ENCODE measurements around the gene LHX3.

Gene LHX3

DNA sequence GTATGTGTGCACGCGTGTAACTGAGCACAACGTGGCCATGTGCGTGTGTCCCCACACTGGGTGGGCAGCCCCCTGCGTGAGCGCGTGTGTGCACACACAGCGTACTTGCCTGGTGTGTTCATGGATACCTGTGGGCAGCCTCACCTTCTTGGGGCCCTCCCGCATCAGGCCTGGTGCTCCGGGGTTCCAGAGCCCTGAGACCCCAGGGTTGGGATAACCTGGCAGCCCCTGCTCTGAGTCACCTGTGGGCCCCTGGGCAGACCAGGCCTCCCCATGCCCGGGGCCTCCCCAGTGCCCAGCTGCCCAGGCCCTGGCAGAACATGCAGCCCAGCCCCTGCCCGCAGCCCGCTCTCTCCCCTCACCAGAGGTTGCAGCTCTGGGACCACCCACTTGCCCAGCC is 25.2 kb downstream of the LHX3 start:
- Mint-ChIP-seq H3K9me3 (no peaks in the 10 kb centered on the region), H3K4me3 (no peak overlapping the region), H3K36me3 (ENCODE audit: low read depth) (no peaks in the 10 kb centered on the region), H3K27me3 (ENCODE audit: low read depth) (no peaks in the 10 kb centered on the region), H3K27ac (no peak overlapping the region), H3K4me1 (ENCODE audit: low read depth) (no peaks in the 10 kb centered on the region)

DNA sequence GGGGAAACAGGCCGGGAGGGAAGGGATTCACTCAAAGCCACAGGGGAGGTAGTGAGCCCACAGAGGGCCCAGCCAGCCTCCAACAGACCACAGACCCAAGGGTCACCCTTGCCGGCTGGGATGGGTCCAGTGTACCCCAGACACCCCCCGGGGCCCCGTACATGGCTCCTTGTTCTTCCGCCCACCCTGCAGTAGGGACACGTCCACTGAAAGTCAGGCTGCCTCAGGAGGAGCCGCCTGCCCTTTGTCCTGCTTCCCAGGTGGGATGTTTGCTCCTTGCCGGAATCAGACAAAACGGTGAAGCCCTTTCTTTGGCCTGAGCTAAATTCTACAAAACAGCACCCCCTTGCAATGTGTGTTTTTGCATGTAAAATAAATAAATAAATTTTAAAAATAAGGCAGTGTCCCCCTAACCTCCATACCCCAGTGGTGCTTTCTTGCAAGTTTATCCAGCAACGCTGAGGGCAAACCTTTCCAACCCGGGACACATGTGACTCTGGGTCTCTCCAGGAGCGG is 25.8 kb downstream of the LHX3 start:
- no peaks in the 10 kb centered on the region for H3K4me1 Mint-ChIP-seq (ENCODE audit: low read depth)
- no peaks in the 10 kb centered on the region for H3K9me3 Mint-ChIP-seq
- no peaks in the 10 kb centered on the region for H3K36me3 Mint-ChIP-seq (ENCODE audit: low read depth)
- H3K4me3 Mint-ChIP-seq, result no peak overlapping the region
- H3K27me3 Mint-ChIP-seq (ENCODE audit: low read depth), result no peaks in the 10 kb centered on the region
- H3K27ac Mint-ChIP-seq, result no peak overlapping the region

DNA sequence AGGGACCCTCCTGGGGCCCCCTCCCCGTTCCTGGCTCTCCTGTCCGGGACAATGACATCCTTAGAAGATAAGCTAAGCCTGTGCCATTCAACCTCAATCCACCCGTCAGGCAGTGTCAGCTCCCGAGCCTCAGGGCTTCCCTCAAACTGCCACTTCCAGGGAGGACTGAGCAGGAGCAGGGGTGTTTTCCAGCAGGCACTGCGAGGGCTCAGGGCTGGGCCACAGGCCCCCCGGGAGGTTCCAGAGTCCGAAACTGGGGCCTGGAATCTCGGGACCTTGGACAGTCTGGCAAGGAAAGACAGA is 26.2 kb downstream of the LHX3 start:
- Mint-ChIP-seq H3K27me3 (ENCODE audit: low read depth) (no peaks in the 10 kb centered on the region), H3K27ac (no peak overlapping the region), H3K36me3 (ENCODE audit: low read depth) (no peaks in the 10 kb centered on the region), H3K4me3 (no peak overlapping the region), H3K4me1 (ENCODE audit: low read depth) (no peaks in the 10 kb centered on the region), H3K9me3 (no peaks in the 10 kb centered on the region)

DNA sequence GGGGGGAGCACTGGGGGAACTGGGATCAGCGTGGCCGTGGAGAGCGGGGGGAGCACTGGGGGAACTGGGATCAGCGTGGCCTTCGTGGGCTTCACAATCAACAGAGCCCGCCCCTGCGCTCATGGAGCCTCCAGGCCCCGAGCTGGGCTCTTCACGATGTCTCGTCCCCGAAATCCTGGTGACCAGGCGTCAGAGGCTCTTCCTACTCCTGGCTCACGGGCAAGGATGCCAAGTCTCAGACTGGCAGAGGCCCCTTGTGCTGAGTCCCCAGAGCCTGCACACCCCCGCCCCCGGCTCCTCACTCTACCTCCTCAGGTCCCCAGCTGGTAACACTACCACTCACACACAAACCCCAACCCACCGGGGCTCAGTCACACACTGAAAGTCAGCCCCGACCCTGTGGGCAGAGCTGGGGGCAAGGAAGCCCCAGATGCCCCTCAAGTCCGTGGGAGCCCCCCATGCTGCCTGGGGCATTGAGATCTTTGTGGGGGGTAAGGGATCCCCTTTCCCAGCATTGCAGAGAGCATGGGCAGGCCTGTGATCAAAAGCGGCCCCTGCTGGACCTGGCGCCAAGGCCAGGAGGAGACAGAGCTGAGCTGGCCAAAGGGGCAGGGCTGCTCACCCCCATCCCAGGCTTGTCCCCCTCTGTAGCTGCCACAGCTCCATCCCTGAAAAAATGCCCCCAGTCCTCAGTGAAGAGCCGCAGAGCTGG is 26.7 kb downstream of the LHX3 start:
- Mint-ChIP-seq H3K27me3 (ENCODE audit: low read depth) (no peaks in the 10 kb centered on the region), H3K9me3 (peaks cover 1% of the 10 kb centered on the region), H3K27ac (no peak overlapping the region), H3K36me3 (ENCODE audit: low read depth) (no peaks in the 10 kb centered on the region), H3K4me3 (no peak overlapping the region), H3K4me1 (ENCODE audit: low read depth) (no peaks in the 10 kb centered on the region)

DNA sequence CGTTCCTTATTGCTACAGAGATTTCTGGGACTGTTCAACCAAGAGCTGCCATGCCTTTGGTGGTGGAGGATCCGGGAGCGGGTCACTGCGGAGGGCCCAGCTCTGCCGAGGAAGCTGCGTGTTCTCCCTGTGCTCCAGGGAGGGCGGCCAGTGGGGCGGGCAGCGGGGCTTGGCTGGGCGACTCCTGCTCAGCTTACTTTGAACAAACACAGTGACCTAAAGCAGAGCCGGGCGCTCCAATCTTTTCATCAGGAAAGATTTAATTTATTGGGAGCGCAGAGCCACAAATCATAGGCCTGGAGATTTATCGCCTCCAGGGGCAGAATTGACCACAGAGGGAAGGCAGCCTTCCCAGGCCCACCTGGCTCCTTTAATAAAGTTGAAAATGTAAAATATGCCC is 27.7 kb downstream of the LHX3 start:
- H3K27ac Mint-ChIP-seq, result no peak overlapping the region
- no peak overlapping the region for H3K4me3 Mint-ChIP-seq
- no peaks in the 10 kb centered on the region for H3K36me3 Mint-ChIP-seq (ENCODE audit: low read depth)
- H3K4me1 Mint-ChIP-seq (ENCODE audit: low read depth), result no peaks in the 10 kb centered on the region
- H3K27me3 Mint-ChIP-seq (ENCODE audit: low read depth), result no peaks in the 10 kb centered on the region
- peaks cover 3% of the 10 kb centered on the region for H3K9me3 Mint-ChIP-seq

DNA sequence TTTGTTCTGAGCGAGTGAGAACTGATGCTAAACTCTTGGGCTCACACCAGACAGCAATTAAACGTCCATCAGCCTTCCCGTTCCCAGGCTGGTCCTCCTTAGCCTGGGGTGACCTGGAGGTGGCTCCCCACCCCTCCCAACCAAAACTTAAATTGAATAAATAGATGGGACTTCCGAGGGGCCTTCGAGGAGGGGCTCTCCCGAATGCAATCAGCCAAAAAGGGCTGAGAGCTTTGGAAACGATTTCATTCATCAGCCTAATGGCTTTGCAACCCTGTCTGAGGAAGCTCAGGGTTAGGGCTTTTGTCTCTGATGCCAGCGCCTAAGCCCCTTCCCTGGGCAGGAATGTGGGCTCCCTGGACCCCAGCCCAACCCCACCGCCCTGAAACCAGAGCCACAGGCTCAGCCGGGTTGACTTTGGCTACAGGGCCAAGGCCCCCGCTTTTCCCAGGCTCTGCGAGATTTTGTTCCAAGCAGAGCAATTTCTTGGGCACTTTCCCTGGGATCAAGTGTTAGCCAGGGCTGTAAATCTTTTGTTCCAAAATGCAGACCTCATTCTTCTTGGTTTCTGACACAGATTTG is 29.2 kb downstream of the LHX3 start:
- H3K27ac Mint-ChIP-seq, result no peak overlapping the region
- H3K27me3 Mint-ChIP-seq (ENCODE audit: low read depth), result no peaks in the 10 kb centered on the region
- H3K4me1 Mint-ChIP-seq (ENCODE audit: low read depth), result no peaks in the 10 kb centered on the region
- no peaks in the 10 kb centered on the region for H3K36me3 Mint-ChIP-seq (ENCODE audit: low read depth)
- peaks cover 3% of the 10 kb centered on the region for H3K9me3 Mint-ChIP-seq
- no peak overlapping the region for H3K4me3 Mint-ChIP-seq

DNA sequence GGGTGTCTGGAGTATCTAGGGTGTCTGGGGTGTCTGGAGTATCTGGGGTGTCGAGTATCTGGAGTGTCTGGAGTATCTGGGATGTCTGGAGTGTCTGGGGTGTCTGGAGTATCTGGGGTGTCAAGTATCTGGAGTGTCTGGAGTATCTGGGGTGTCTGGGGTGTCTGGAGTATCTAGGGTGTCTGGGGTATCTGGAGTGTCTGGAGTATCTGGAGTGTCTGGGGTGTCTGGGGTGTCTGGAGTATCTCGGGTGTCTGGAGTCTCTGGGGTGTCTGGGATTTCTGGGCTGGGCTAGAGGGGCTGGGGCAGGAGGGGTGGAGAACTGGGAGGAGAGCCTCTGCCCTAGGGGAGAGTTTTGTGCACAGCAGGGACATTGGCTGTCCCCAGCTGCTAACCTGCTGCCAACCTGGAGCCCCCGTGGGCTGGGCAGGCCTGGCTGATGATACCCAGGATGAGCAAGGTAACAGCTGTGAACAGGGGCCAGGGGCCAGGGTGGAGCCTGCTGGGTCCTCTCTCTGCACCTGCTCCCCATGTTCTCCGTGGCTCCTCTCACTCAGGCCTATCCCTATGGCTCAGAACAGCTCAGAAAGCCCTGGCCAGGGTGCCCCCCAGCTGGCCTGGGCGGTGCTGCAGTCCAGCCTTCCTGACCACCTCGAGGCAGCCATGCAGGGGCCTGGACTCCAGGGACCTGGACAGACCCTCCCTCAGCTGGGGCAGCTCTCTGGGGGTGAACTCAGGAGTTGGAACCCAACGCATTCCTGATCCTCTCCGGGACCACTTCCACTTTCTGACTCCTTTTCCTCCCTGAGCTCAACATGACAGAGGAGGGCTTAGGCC is 29.9 kb downstream of the LHX3 start:
- Mint-ChIP-seq H3K27ac (no peak overlapping the region), H3K27me3 (ENCODE audit: low read depth) (no peaks in the 10 kb centered on the region), H3K9me3 (peaks cover 3% of the 10 kb centered on the region), H3K4me1 (ENCODE audit: low read depth) (no peaks in the 10 kb centered on the region), H3K36me3 (ENCODE audit: low read depth) (no peaks in the 10 kb centered on the region), H3K4me3 (no peak overlapping the region)

DNA sequence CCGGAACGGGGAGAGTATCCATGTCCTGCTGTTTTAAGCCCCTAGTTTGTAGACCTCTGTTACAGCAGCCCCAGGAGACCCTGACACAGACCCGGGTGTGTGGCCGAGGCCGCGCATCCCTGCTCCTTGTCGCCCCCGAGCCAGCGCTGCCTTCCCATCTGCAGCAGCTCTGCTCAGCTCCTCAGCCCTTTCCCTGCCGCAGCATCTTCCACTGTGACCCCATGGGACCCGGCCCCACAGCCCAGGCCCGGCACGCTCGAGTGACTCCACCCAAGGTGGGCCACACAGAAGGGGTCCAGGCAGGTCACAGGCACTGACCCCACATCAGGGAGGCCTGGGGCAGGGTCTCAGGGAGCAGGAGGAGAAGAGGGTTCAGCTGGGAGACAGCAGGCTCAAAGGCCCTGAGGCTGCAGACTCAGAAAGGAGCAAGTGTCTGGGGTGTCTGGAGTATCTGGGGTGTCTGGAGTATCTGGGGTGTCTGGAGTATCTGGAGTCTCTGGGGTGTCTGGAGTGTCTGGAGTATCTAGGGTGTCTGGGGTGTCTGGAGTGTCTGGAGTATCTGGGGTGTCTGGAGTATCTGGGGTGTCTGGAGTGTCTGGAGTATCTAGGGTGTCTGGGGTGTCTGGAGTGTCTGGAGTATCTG is 31.2 kb downstream of the LHX3 start:
- Mint-ChIP-seq H3K4me3 (no peak overlapping the region), H3K27me3 (ENCODE audit: low read depth) (no peaks in the 10 kb centered on the region), H3K27ac (no peak overlapping the region), H3K9me3 (peaks cover 3% of the 10 kb centered on the region), H3K4me1 (ENCODE audit: low read depth) (no peaks in the 10 kb centered on the region), H3K36me3 (ENCODE audit: low read depth) (no peaks in the 10 kb centered on the region)

DNA sequence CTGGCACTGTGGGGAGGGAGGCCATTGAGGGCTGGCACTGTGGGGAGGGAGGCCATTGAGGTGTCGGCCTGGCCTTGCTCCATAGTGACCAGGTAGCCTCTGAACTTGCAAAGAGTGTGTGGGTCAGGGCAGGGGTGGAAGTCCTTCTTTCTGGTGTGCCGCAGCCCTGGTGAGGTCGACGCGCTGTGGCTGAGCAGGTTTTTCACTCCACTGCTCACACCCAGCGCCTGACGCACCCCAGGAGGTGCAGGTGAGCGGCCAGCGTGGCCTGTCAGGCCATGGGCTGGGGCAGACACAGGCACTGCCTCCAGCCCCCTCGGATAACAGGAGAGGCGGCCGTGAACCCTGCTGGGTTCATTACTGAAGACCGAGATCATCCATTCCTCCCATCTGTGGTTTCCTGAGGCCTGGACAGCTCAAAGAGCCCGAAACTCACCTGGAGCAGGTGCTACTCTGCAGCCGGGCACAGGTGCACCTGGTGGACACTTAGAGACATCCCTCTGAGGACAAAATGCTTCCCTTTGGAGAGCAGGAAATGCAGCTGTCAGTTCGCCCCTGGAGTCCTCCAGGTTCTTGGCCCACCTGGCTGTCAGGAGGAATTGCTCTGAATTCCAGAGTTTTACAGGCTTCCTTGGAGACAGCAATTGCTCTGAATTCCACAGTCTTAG is 32.4 kb downstream of the LHX3 start:
- H3K4me3 Mint-ChIP-seq, result no peak overlapping the region
- H3K9me3 Mint-ChIP-seq, result peaks cover 3% of the 10 kb centered on the region
- no peak overlapping the region for H3K27ac Mint-ChIP-seq
- no peaks in the 10 kb centered on the region for H3K4me1 Mint-ChIP-seq (ENCODE audit: low read depth)
- no peaks in the 10 kb centered on the region for H3K27me3 Mint-ChIP-seq (ENCODE audit: low read depth)
- H3K36me3 Mint-ChIP-seq (ENCODE audit: low read depth), result no peaks in the 10 kb centered on the region

DNA sequence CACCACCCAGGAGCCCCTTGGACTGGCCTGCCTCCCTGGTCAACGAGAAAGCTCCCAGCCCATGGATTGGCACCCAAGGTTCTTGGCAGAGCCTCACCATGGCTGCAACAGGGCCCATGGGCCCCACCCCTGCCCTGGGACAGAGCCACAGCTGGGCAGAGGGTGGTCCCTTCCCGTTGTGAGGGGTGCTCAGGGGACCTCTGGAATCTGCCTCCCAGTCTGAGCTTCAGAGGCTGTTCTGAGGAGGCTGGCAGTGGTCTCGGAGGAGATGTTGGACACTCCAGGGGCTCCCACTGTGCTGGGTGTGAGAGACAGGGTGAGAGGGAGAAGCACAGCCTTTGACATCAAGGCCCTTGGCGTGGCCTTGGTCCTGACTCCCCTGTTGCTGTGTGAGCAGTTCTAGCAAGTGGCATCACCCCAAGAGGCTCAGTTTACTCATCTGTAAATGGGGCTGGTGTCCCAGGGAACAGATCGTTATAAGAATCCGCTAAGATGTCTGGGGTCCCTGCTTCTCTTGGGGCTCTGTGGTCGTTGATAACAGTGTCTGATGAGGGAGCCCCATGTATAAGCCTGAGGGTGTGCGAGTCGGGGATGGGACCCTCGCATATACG is 33.0 kb downstream of the LHX3 start:
- no peaks in the 10 kb centered on the region for H3K27me3 Mint-ChIP-seq (ENCODE audit: low read depth)
- no peak overlapping the region for H3K4me3 Mint-ChIP-seq
- H3K36me3 Mint-ChIP-seq (ENCODE audit: low read depth), result no peaks in the 10 kb centered on the region
- H3K4me1 Mint-ChIP-seq (ENCODE audit: low read depth), result no peaks in the 10 kb centered on the region
- H3K9me3 Mint-ChIP-seq, result peaks cover 3% of the 10 kb centered on the region
- no peak overlapping the region for H3K27ac Mint-ChIP-seq

DNA sequence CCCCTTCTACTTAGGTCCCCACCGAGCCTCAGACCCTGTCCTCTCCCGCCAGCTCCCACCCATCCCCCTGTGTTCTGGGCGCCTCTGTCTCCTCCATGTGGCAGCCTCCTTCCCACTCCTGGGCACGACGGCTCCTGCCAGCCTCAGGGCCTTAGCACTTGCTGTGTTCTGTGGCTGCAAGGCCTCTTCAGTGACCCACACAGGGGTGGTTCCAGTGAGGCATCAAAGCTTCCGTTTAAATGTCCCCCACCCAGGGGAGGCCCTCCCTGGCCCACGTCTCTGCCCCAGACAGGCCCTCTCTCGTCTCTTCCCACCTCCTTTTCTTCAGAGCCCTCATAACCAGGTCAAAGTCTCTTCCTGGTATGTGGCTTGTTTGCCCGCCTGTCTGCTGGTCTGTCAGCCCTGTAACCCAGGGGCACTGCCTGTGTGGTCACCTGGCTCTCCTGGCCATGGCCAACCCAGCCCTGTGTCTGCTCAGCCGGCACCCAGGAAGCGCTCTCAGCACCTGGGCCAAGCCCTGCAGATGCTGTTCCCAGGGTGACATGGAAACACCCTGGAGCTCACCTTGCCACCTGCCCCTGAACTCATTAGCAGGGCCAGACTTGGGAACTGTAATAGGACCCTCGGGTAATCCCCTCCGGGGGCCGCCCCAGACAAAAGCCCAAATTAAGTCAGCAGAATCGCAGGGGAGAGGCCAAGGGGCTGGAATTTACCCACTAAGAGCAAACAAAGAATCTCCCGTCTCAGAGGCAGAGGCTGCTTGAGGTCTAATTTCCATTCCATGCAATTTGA is 33.7 kb downstream of the LHX3 start:
- Mint-ChIP-seq H3K4me3 (no peak overlapping the region), H3K27ac (no peak overlapping the region), H3K36me3 (ENCODE audit: low read depth) (no peaks in the 10 kb centered on the region), H3K9me3 (peaks cover 3% of the 10 kb centered on the region), H3K4me1 (ENCODE audit: low read depth) (no peaks in the 10 kb centered on the region), H3K27me3 (ENCODE audit: low read depth) (no peaks in the 10 kb centered on the region)

DNA sequence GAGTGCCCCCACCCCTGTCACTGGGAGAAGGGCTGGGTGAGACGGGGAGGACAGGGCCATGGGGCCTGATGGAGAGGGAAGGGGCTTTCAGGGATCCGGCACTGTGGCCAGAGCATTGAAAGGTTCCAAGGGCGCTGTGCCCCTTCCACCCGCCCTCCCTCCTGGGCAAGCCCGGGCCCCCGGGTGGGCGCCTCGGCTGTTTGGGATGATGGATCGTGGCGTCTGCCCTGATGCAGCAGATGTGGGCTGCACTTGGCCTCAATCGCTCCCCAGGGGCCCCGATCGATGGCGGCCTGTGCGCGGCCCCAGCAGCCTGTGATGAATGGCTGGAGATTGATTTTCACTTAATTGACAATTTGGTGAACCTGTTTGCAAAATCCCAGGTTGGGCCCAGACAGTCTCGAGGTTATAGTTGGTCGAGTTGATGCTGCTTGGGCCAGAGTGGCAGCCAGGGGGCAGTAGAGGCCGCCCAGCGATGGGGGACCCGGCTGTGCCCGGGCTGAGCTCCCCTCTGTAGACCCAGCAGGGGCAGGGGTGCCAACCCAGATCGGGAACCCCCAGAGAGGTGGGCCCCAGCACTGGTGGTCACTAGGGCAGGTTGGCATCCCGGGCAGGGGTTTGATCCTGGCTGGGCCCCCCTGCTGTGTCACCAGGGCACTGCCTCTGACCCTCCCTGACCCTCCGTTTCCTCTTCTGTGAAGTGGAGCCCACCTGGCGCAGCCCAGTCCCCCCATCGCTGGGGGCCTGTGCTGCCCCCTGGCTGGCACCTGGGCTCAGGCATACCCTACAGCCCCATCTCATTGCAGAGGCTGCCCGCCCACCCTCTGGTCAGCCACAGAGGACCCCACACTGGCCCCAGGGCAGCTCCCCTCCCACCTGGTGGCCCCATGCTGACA is 34.7 kb downstream of the LHX3 start:
- Mint-ChIP-seq H3K4me3 (no peak overlapping the region), H3K27me3 (ENCODE audit: low read depth) (no peaks in the 10 kb centered on the region), H3K4me1 (ENCODE audit: low read depth) (no peaks in the 10 kb centered on the region), H3K36me3 (ENCODE audit: low read depth) (no peaks in the 10 kb centered on the region), H3K27ac (no peak overlapping the region), H3K9me3 (peaks cover 3% of the 10 kb centered on the region)

DNA sequence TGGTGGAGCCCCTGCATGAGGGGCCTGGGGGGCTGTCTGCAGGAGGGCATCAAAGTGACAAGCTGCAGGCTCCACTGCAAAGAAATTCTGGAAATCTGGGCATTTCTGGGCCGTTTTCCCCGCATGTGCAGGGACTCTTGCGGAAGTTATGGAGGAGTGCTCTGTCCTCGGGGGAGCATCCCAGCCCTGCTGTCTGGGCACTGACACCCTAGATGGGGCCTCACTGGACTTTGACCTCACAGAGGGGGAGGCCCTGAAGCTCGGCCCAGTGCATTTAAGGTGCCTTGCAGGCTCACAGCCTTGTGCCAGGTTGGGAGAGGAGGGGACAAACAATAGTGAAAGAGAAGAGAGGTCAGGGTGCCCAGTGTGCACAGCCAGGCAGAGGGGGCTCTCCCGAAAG is 35.4 kb downstream of the LHX3 start:
- Mint-ChIP-seq H3K9me3 (peaks cover 3% of the 10 kb centered on the region), H3K27me3 (ENCODE audit: low read depth) (no peaks in the 10 kb centered on the region), H3K27ac (no peak overlapping the region), H3K4me1 (ENCODE audit: low read depth) (no peaks in the 10 kb centered on the region), H3K4me3 (no peak overlapping the region), H3K36me3 (ENCODE audit: low read depth) (no peaks in the 10 kb centered on the region)
